ENCODE measurements around the gene SCN3A. TPM values are rescaled to one million over a fixed set of nuclear protein-coding genes. Genes with fewer than 3 reads are reported as not detected.

SCN3A gene
- total and polyA plus RNA-seq, 10 donors: 1.2 to 13.9 (median 4.0) TPM

DNA sequence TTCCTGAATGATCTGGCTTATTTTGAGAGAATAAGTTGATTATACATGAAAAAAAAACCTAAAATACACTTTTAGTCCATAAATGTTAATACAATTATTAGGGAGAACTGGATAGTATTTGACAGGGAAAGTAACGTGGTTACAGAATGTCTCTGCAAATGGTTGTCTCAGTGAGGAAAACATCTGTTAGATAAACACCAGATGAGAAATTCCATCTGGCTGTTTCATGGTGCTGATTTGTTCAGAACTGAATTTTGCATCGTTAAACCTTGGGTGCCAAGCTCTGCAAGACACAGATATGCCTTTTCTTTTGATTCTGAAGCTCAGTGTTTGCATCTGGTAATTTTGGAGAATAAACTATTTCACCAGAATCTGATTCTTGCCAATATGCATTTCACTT lies 90.4 kb downstream of the SCN3A start:
- H3K4me1 ChIP-seq: no peaks in the 10 kb centered on the region
- no peak for DNase-seq
- H3K36me3 ChIP-seq: no peaks in the 10 kb centered on the region
- WGBS, 5 donors: 66 to 81% (median 72%) methylated on average over 2 of the region's 2 CpGs
- no peaks in the 10 kb centered on the region for H3K9me3 ChIP-seq
- no peak for TF ChIP-seq POLR2A (IDR thresholded peaks at IDR 0.05)
- TF ChIP-seq, protein P1, sequence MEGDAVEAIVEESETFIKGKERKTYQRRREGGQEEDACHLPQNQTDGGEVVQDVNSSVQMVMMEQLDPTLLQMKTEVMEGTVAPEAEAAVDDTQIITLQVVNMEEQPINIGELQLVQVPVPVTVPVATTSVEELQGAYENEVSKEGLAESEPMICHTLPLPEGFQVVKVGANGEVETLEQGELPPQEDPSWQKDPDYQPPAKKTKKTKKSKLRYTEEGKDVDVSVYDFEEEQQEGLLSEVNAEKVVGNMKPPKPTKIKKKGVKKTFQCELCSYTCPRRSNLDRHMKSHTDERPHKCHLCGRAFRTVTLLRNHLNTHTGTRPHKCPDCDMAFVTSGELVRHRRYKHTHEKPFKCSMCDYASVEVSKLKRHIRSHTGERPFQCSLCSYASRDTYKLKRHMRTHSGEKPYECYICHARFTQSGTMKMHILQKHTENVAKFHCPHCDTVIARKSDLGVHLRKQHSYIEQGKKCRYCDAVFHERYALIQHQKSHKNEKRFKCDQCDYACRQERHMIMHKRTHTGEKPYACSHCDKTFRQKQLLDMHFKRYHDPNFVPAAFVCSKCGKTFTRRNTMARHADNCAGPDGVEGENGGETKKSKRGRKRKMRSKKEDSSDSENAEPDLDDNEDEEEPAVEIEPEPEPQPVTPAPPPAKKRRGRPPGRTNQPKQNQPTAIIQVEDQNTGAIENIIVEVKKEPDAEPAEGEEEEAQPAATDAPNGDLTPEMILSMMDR (IDR thresholded peaks at IDR 0.05 in 8 of 11, conservative IDR thresholded peaks at IDR 0.05 in 3 of 11): no peak
- TF ChIP-seq POLR2AphosphoS5 (IDR thresholded peaks at IDR 0.05): no peak
- intact Hi-C loops (cut with DNase I; ENCODE audit: low total_unique reads): no loop called here
- H3K27me3 ChIP-seq (replicated peaks in 1 of 7): no peaks in the 10 kb centered on the region
- no peak overlapping the region for H3K27ac ChIP-seq
- H3K4me3 ChIP-seq: no peak overlapping the region

DNA sequence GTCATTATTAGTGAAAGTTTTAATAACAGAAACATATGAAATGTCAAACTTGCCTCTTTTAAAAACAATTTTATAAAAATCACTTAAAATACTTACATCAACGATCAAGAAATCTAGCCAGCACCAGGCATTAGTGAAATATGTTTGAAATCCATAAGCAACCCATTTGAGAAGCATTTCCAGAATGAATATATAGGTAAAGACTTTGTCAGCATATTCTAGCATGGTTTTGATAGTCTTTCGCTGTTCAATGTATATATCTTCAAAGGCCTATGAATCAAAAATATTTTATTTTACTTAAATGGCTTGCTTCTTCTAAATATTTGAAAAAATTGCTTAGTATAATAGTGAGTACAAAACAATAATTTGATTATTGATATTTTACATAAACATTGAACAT lies 91.1 kb downstream of the SCN3A start:
- Histone ChIP-seq H3K27me3 (replicated peaks in 1 of 7) (no peaks in the 10 kb centered on the region), H3K27ac (no peak overlapping the region), H3K4me1 (no peaks in the 10 kb centered on the region), H3K36me3 (no peaks in the 10 kb centered on the region), H3K4me3 (no peak overlapping the region), H3K9me3 (no peaks in the 10 kb centered on the region)
- WGBS, 5 donors: 69 to 87% (median 76%) methylated on average over 2 of the region's 2 CpGs
- intact Hi-C loops (cut with DNase I; ENCODE audit: low total_unique reads): no loop called here
- TF ChIP-seq, protein P1 (IDR thresholded peaks at IDR 0.05 in 8 of 11, conservative IDR thresholded peaks at IDR 0.05 in 3 of 11): no peak
- TF ChIP-seq POLR2AphosphoS5 (IDR thresholded peaks at IDR 0.05) (no peak), POLR2A (IDR thresholded peaks at IDR 0.05) (no peak)
- no peak for DNase-seq

DNA sequence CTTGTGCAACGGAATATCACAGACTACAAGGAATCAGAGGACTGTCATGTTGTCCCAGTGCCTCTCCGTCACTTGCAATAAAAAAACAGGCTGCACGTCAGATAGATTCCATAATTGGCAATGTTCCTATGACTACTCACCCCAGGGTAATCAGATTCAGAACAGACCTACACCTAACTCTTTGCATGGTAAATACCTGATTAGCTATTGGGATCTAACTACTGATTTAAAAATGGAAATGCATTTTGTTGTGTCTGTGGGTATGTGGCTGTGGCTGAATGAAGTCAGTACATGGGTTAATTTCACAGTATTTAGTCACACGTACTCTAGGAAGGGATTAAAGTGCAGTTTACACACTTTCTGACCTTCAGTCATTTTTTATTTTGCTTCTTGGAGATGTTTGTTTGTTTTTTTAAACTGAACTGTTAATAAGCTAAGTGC lies 91.7 kb downstream of the SCN3A start:
- intact Hi-C loops (cut with DNase I; ENCODE audit: low total_unique reads): no loop called here
- H3K36me3 ChIP-seq: no peaks in the 10 kb centered on the region
- H3K27me3 ChIP-seq (replicated peaks in 1 of 7): no peaks in the 10 kb centered on the region
- no peaks in the 10 kb centered on the region for H3K9me3 ChIP-seq
- H3K4me1 ChIP-seq: no peaks in the 10 kb centered on the region
- 50 to 57% (median 55%) methylated on average over 4 of the region's 4 CpGs for WGBS, 5 donors
- H3K27ac ChIP-seq: no peak overlapping the region
- no peak overlapping the region for H3K4me3 ChIP-seq
- DNase-seq: no peak
- TF ChIP-seq POLR2AphosphoS5 (IDR thresholded peaks at IDR 0.05) (no peak), POLR2A (IDR thresholded peaks at IDR 0.05) (no peak)
- TF ChIP-seq, protein P1 (IDR thresholded peaks at IDR 0.05 in 8 of 11, conservative IDR thresholded peaks at IDR 0.05 in 3 of 11): no peak

DNA sequence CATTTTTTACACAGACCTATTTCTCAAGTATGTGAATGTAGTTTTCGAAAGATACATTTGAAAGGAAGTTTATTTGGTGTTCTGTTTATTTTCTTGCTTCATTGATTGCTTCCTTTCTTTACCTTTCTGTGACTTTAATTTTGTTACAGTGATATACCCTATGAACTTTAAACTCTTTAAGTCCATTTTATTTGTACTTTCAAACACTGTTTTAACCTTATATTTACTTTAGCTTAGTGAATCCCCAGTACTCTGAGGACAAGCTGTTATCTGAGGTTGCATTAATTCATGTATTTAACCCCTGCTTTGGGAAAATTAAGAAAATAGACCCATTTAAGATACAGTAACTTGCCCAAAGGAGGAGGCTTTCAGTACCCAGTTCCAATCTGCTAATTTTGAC lies 93.5 kb downstream of the SCN3A start:
- intact Hi-C loops (cut with DNase I; ENCODE audit: low total_unique reads): no loop called here
- no peak overlapping the region for H3K27ac ChIP-seq
- H3K9me3 ChIP-seq: no peaks in the 10 kb centered on the region
- TF ChIP-seq POLR2AphosphoS5 (IDR thresholded peaks at IDR 0.05) (no peak), POLR2A (IDR thresholded peaks at IDR 0.05) (no peak)
- H3K36me3 ChIP-seq: no peaks in the 10 kb centered on the region
- H3K27me3 ChIP-seq (replicated peaks in 1 of 7): no peaks in the 10 kb centered on the region
- no peak overlapping the region for H3K4me3 ChIP-seq
- DNase-seq: no peak
- H3K4me1 ChIP-seq: no peaks in the 10 kb centered on the region
- 66 to 85% (median 73%) methylated on average over 1 of the region's 1 CpG for WGBS, 5 donors

DNA sequence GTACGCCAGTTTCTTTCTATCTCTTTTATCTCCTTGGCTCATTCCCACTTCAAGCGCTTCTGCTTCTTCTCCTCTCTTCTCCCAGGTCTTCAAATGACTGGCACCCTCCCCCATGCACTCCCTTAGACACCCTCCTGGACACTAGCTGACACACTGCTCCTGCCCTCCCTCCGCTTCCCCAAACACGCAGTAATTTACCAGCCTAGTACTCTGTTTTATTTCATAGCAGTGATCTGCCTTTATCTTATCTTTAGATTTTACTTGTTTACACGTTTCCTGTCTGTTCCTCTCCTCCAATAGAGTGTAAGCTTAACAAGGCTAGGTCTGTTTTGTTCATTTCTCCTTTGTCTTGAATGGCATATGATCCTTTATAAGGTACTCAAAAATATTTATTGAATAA lies 93.9 kb downstream of the SCN3A start:
- intact Hi-C loops (cut with DNase I; ENCODE audit: low total_unique reads): no loop called here
- Histone ChIP-seq H3K4me1 (no peaks in the 10 kb centered on the region), H3K4me3 (no peak overlapping the region), H3K27me3 (replicated peaks in 1 of 7) (no peaks in the 10 kb centered on the region), H3K27ac (no peak overlapping the region), H3K9me3 (no peaks in the 10 kb centered on the region), H3K36me3 (no peaks in the 10 kb centered on the region)
- TF ChIP-seq POLR2AphosphoS5 (IDR thresholded peaks at IDR 0.05) (no peak), POLR2A (IDR thresholded peaks at IDR 0.05) (no peak)
- TF ChIP-seq, protein P1 (IDR thresholded peaks at IDR 0.05 in 8 of 11, conservative IDR thresholded peaks at IDR 0.05 in 3 of 11): no peak
- no peak for DNase-seq
- 62 to 80% (median 75%) methylated on average over 5 of the region's 5 CpGs for WGBS, 5 donors

All from spleen (tissue), 11 donors.